CD8-positive, alpha-beta memory T cell (primary cell): Measurements from ENCODE around the gene CRYBG3. TPM values are rescaled to one million over a fixed set of nuclear protein-coding genes. Genes with fewer than 3 reads are reported as not detected.
A peak's percentile ranks its signal among the peaks of the same experiment; 100 is the strongest.

ENCODE experiments used
- CTCF ChIA-PET: fragments of 350-600 bp; sonication (Branson Sonifier 250); formaldehyde crosslinking; loops from one replicate; lab custom pipeline; 2021; ENCODE audit warnings: antibody characterized with exemption; lab: Charles Lee
- POLR2A ChIA-PET: fragments of 350-600 bp; sonication (Branson Sonifier 250); formaldehyde crosslinking; loops from one replicate; lab custom pipeline; 2021; ENCODE audit warnings: antibody characterized with exemption; lab: Charles Lee
- DNase-seq, 5 donors: peaks; one replicate each; pipeline versions ENCODE4 v3.0.0 to v3.0.0-alpha.2; 2020 to 2022; ENCODE audit warnings: mixed read lengths in 1 of 5
- H3K27ac ChIP-seq: one replicate; pipeline ENCODE4 v1.7.0; 2013; ENCODE audit warnings: low read depth, mild to moderate bottlenecking, low read length, moderate library complexity
- H3K27me3 ChIP-seq: 2 replicates; pipeline ENCODE4 v1.7.0; 2013; ENCODE audit warnings: low read length, mild to moderate bottlenecking; ENCODE audit not compliant: insufficient read depth, poor library complexity, severe bottlenecking
- H3K36me3 ChIP-seq: 2 replicates; pipeline ENCODE4 v1.7.0; 2013; ENCODE audit warnings: mild to moderate bottlenecking, low read length, moderate library complexity; ENCODE audit not compliant: insufficient read depth
- H3K4me1 ChIP-seq: 2 replicates; pipeline ENCODE4 v1.7.0; 2013; ENCODE audit warnings: mild to moderate bottlenecking, low read length, moderate library complexity; ENCODE audit not compliant: insufficient read depth
- H3K4me3 ChIP-seq: 2 replicates; pipeline ENCODE4 v1.7.0; 2013; ENCODE audit warnings: mild to moderate bottlenecking, low read length
- H3K9me3 ChIP-seq: 2 replicates; pipeline ENCODE4 v1.7.0; 2013; ENCODE audit warnings: mild to moderate bottlenecking, low read length
- H3K27ac Mint-ChIP-seq, 8 donors: one replicate each; pipeline ENCODE4 v1.8.0; 2020 to 2021; ENCODE audit warnings: mixed read lengths in 8 of 8, mild to moderate bottlenecking in 6 of 8, inconsistent platforms in 3 of 8, moderate library complexity in 3 of 8
- H3K27me3 Mint-ChIP-seq, 2 donors: one replicate each; pipeline ENCODE4 v1.8.0; 2020 to 2021; ENCODE audit warnings: mixed read lengths in 2 of 2, mild to moderate bottlenecking in 1 of 2, moderate library complexity in 1 of 2
- H3K36me3 Mint-ChIP-seq, 3 donors: one replicate each; pipeline ENCODE4 v1.8.0; 2020 to 2021; ENCODE audit warnings: mixed read lengths in 3 of 3, inconsistent platforms in 1 of 3, mild to moderate bottlenecking in 1 of 3
- H3K4me1 Mint-ChIP-seq, 3 donors: one replicate each; pipeline ENCODE4 v1.8.0; 2020 to 2021; ENCODE audit warnings: mixed read lengths in 3 of 3, inconsistent platforms in 1 of 3, mild to moderate bottlenecking in 1 of 3
- H3K4me3 Mint-ChIP-seq, 7 donors: one replicate each; pipeline ENCODE4 v1.8.0; 2020 to 2021; ENCODE audit warnings: mixed read lengths in 7 of 7, mild to moderate bottlenecking in 6 of 7, moderate library complexity in 4 of 7, inconsistent platforms in 2 of 7
- H3K9me3 Mint-ChIP-seq, 5 donors: one replicate each; pipeline ENCODE4 v1.8.0; 2020 to 2022; ENCODE audit warnings: mixed read lengths in 5 of 5, mild to moderate bottlenecking in 3 of 5, moderate library complexity in 2 of 5, inconsistent platforms in 1 of 5
- polyA plus RNA-seq: library from polyadenylated mRNA; unstranded; fragments of 300-500 nt; fragmentation: Illumina TruSeq; gene quantifications from one replicate; pipeline ENCODE4 v1.2.3, GENCODE V29; 2021
- total RNA-seq, 2 experiments: library from RNA; stranded (reverse); gene quantifications; one replicate each; pipeline ENCODE4 v1.2.3, GENCODE V29; 2021

The CRYBG3 gene
- total and polyA plus RNA-seq, 3 experiments from 2014 or later, result 1.5 to 5.5 (median 4.5) TPM

DNA sequence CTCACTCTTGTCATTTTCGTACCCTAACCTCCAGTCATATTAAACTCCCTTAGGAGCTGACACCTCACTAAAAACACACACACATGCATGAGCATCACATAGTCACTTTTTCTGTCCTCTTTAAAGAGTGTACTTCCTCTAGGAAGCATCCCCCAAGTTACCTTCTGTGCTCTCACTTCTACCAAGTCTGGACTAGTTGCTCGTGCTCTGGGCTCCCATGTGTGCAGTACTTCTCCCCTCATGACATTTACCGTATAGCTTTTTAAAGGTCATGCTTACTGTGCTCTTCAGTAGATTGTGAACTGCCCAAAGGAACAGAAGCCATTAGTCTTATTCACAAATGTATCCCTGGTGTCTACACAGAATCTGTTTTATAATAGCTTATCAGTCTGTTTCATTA is 42.0 kb downstream of the CRYBG3 start:
- Mint-ChIP-seq H3K4me1 (no peaks in the 10 kb centered on the region), H3K4me3 (no peak overlapping the region), H3K9me3 (no peaks in the 10 kb centered on the region), H3K27me3 (peaks cover 0 to 3% of the 10 kb centered on the region in 2 donors), H3K36me3 (peaks cover 0 to 4% (median 0%) of the 10 kb centered on the region in 3 donors), H3K27ac (no peak overlapping the region)
- Histone ChIP-seq H3K27ac (no peak overlapping the region), H3K36me3 (no peaks in the 10 kb centered on the region), H3K4me1 (no peaks in the 10 kb centered on the region), H3K4me3 (no peak overlapping the region), H3K27me3 (peaks cover 9% of the 10 kb centered on the region), H3K9me3 (no peaks in the 10 kb centered on the region)
- ChIA-PET POLR2A (no interaction called here), CTCF (interaction anchor here (1.4 to 2.0 kb wide), 3 partner anchors 8 to 51 kb away, joined by 3 to 6 read pairs (median 4); partner anchors contain the start of gene CRYBG3)
- no peak for DNase-seq

DNA sequence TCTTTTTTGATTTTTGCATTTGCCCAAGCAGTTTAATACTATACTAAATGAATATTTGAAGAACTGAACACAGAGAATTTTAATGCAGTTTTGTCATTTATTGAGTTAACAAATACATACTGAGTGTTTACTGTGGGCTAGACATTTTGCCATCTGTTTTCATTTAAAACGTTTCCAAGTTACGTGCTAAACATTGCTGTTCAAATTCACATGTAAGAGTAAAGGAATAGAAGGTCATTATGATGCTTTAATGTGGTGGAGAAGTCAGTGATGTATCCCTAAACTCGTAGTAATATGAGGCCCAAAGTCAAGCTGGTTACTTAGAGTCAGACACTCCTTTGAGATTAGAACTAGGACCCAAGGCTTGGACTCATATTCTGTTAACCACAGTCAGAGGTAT is 49.4 kb downstream of the CRYBG3 start:
- Histone ChIP-seq H3K4me3 (no peak overlapping the region), H3K27me3 (no peaks in the 10 kb centered on the region), H3K27ac (no peak overlapping the region), H3K9me3 (no peaks in the 10 kb centered on the region), H3K36me3 (no peaks in the 10 kb centered on the region), H3K4me1 (no peaks in the 10 kb centered on the region)
- Mint-ChIP-seq H3K36me3 (peaks cover 0 to 4% (median 3%) of the 10 kb centered on the region in 3 donors), H3K4me1 (peaks cover 14 to 19% (median 18%) of the 10 kb centered on the region in 3 donors), H3K27ac (peak overlapping the region in 1 of 8 donors; percentile 24), H3K9me3 (no peaks in the 10 kb centered on the region), H3K27me3 (peaks cover 4 to 9% of the 10 kb centered on the region in 2 donors), H3K4me3 (no peak overlapping the region)
- POLR2A ChIA-PET, result no interaction called here
- CTCF ChIA-PET, result no interaction called here
- DNase-seq, result no peak

DNA sequence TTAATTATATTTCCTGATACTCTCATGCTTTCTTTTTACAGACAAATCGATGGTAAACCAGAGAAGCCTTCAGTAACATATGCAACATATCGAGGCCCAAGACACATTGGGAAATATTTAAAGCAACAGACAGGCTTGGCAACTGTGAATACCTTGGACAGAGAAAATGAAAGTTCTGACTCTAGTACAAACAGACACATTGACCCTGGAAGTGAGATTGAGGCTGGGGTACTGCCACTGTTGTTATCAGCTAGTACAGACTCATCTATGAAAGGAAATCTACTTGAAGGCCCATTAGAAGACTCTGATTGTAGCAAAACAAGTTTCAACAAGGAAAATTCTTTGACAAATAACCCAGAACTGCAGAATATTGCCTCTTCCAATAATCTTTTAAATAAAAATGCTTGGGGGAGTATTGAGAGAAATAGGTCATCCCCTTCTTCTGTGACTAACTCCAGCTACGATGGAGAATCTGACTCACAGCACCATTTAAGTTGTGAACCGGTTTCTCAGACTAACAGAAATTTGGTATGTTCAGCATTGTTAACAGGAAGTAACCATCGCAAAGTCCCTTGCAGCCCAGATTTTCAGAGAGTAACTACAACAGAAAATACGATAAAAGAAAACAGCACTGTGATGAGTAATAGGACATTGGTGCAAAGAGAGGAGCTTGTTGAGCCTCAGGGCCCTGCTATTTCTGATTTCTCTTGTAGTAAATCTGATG is 50.2 kb downstream of the CRYBG3 start:
- ChIA-PET POLR2A (interaction anchor here (1.0 to 1.5 kb wide), 2 partner anchors 39 to 52 kb away, joined by 3 to 4 read pairs; no protein-coding TSS in a partner anchor), CTCF (interaction anchor here (1.4 kb wide), 1 partner anchor 9 kb away, joined by 6 read pairs; no protein-coding TSS in a partner anchor)
- peak in 2 of 5 donors; percentile 11 to 46 for DNase-seq
- no peaks in the 10 kb centered on the region for H3K4me1 ChIP-seq
- H3K27me3 ChIP-seq, result no peaks in the 10 kb centered on the region
- no peak overlapping the region for H3K27ac ChIP-seq
- no peaks in the 10 kb centered on the region for H3K9me3 Mint-ChIP-seq
- peak overlapping the region in 7 of 8 donors; percentile 2 to 82 (median 54) for H3K27ac Mint-ChIP-seq
- no peaks in the 10 kb centered on the region for H3K36me3 ChIP-seq
- peaks cover 4 to 9% of the 10 kb centered on the region in 2 donors for H3K27me3 Mint-ChIP-seq
- peaks cover 0 to 4% (median 3%) of the 10 kb centered on the region in 3 donors for H3K36me3 Mint-ChIP-seq
- peak overlapping the region; percentile 24 for H3K4me3 ChIP-seq
- peaks cover 14 to 19% (median 18%) of the 10 kb centered on the region in 3 donors for H3K4me1 Mint-ChIP-seq
- H3K4me3 Mint-ChIP-seq, result peak overlapping the region in 6 of 7 donors; percentile 6 to 60 (median 50)
- no peaks in the 10 kb centered on the region for H3K9me3 ChIP-seq

DNA sequence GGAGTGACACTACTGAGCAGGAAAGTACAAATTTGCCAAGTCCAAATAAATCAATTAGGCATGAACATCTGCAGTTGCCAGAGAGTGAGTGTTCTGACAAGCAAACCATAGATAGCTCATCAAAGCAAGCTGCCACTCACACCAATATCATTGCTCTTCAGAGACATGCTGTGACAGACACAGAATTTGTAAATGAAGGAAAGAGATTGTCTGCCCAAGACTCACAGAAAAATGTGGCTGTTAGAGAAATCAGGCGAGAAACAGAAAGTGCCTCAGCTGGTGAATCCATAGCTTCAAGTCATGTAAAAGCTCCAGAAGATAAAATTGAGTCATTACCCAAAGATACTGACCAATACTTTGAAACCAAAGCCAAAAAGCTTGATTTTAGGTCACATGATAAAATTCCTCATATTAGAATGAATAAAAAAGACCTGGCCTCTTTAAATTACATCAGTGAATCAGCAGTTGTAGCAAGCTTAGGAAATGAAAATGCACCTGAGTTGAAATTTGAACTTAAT is 50.8 kb downstream of the CRYBG3 start:
- Histone ChIP-seq H3K4me3 (peak overlapping the region; percentile 24), H3K9me3 (no peaks in the 10 kb centered on the region), H3K4me1 (no peaks in the 10 kb centered on the region), H3K27me3 (no peaks in the 10 kb centered on the region), H3K36me3 (no peaks in the 10 kb centered on the region), H3K27ac (no peak overlapping the region)
- H3K4me1 Mint-ChIP-seq, result peaks cover 14 to 19% (median 18%) of the 10 kb centered on the region in 3 donors
- H3K27ac Mint-ChIP-seq, result peak overlapping the region in 7 of 8 donors; percentile 2 to 82 (median 42)
- H3K27me3 Mint-ChIP-seq, result peaks cover 4 to 9% of the 10 kb centered on the region in 2 donors
- peaks cover 0 to 4% (median 3%) of the 10 kb centered on the region in 3 donors for H3K36me3 Mint-ChIP-seq
- ChIA-PET POLR2A (interaction anchor here (1.0 to 1.5 kb wide), 2 partner anchors 39 to 52 kb away, joined by 3 to 4 read pairs; no protein-coding TSS in a partner anchor), CTCF (interaction anchor here (0.5 to 1.4 kb wide), 2 partner anchors 9 to 723 kb away, joined by 3 to 6 read pairs; no protein-coding TSS in a partner anchor)
- DNase-seq, result no peak
- H3K9me3 Mint-ChIP-seq, result no peaks in the 10 kb centered on the region
- H3K4me3 Mint-ChIP-seq, result peak overlapping the region in 6 of 7 donors; percentile 6 to 60 (median 48)

DNA sequence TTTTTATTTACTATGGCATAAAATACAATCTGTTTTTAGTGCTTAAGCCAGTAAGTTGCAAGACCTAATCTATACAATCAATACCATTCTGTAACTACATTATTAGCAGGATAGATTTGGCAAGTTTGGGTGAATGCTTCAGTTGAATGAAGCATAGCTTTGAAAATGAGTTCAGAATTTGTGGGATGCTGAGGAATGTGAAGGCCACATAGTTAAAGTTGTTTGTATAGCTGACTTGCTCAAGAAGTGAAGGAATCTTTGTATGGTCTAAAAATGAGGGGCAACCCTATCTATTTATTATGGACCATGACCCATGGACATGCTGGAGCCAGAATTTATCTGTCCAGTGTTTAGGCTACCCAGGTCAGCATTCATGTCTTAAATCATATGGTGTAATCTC is 58.5 kb downstream of the CRYBG3 start:
- H3K9me3 ChIP-seq, result no peaks in the 10 kb centered on the region
- H3K4me1 ChIP-seq, result peaks cover 9% of the 10 kb centered on the region
- Mint-ChIP-seq H3K27me3 (peaks cover 0 to 8% of the 10 kb centered on the region in 2 donors), H3K4me1 (peaks cover 15 to 24% (median 20%) of the 10 kb centered on the region in 3 donors), H3K27ac (peak overlapping the region in 1 of 8 donors; percentile 5), H3K9me3 (no peaks in the 10 kb centered on the region), H3K4me3 (no peak overlapping the region), H3K36me3 (peaks cover 0 to 3% (median 2%) of the 10 kb centered on the region in 3 donors)
- H3K36me3 ChIP-seq, result no peaks in the 10 kb centered on the region
- ChIA-PET CTCF (no interaction called here), POLR2A (no interaction called here)
- H3K27me3 ChIP-seq, result no peaks in the 10 kb centered on the region
- no peak overlapping the region for H3K27ac ChIP-seq
- H3K4me3 ChIP-seq, result no peak overlapping the region
- no peak for DNase-seq

DNA sequence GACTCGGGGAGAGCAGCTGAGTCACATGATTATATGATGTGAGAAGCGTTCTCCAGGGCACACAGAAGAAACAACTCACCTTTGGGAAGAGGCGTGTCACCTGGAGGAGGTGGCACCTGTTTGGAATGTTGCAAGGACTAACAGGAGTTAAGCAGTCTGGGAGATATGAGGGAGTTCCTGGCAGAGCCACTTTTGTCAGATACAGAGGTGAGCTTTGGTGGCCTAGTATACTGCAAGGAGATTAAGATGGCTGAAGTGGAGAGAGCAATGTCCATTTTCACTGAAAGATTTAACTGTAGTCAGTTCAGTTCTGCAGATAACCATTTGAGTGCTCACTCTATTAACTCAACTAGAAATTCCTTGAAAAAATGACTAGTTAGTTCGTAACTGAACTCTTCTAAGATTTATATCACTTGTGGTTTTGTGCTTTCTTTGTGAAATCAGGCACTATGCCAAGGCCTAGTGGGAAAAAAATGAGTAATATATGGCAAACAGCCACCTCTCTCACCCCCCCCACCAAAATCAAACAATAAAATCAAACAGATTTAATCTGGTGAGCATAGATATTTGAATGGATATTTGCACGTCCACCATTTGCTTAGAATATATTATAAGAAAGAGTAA is 61.3 kb downstream of the CRYBG3 start:
- POLR2A ChIA-PET, result no interaction called here
- peak in 2 of 5 donors; percentile 3 to 10 for DNase-seq

DNA sequence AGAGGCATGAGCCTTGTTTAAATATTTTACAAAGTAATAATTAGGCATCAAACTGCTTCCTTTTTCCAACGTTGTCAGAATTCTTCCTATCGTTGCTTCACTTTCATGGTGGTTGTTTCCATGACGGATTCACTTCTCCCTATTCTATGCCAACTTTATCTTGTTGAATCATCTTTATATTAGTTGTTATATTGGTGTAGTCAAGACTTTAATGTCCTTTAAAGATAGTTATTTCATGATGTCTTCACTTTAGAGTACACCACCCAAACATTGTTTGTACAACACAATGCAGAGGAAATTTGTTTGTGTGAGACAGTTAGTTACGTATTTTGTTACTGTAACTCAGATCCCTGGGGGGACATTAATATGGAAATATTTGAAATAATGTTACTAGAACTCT is 61.9 kb downstream of the CRYBG3 start:
- ChIA-PET CTCF (no interaction called here), POLR2A (no interaction called here)
- DNase-seq, result no peak
- H3K9me3 Mint-ChIP-seq, result no peaks in the 10 kb centered on the region
- H3K27ac Mint-ChIP-seq, result peak overlapping the region in 1 of 8 donors; percentile 32
- no peak overlapping the region for H3K4me3 ChIP-seq
- H3K36me3 ChIP-seq, result no peaks in the 10 kb centered on the region
- peaks cover 15 to 24% (median 20%) of the 10 kb centered on the region in 3 donors for H3K4me1 Mint-ChIP-seq
- peaks cover 0 to 20% (median 8%) of the 10 kb centered on the region in 3 donors for H3K36me3 Mint-ChIP-seq
- no peaks in the 10 kb centered on the region for H3K9me3 ChIP-seq
- peaks cover 9% of the 10 kb centered on the region for H3K4me1 ChIP-seq
- H3K27me3 ChIP-seq, result no peaks in the 10 kb centered on the region
- H3K4me3 Mint-ChIP-seq, result no peak overlapping the region
- no peak overlapping the region for H3K27ac ChIP-seq
- no peaks in the 10 kb centered on the region for H3K27me3 Mint-ChIP-seq

More for the DNA sequence above, 61.3 kb downstream of the CRYBG3 start:
- no peak overlapping the region for H3K27ac ChIP-seq
- CTCF ChIA-PET, result no interaction called here
- H3K4me3 ChIP-seq, result no peak overlapping the region
- Mint-ChIP-seq H3K27ac (peak overlapping the region in 1 of 8 donors; percentile 32), H3K9me3 (no peaks in the 10 kb centered on the region), H3K27me3 (no peaks in the 10 kb centered on the region), H3K36me3 (peaks cover 0 to 18% (median 8%) of the 10 kb centered on the region in 3 donors), H3K4me1 (peaks cover 15 to 24% (median 20%) of the 10 kb centered on the region in 3 donors), H3K4me3 (peak overlapping the region in 2 of 7 donors; percentile 26 to 33)
- no peaks in the 10 kb centered on the region for H3K9me3 ChIP-seq
- peaks cover 9% of the 10 kb centered on the region for H3K4me1 ChIP-seq
- H3K36me3 ChIP-seq, result no peaks in the 10 kb centered on the region
- H3K27me3 ChIP-seq, result no peaks in the 10 kb centered on the region
